HCT116 (cell line): ENCODE data around the gene PAFAH1B1. TPM values are rescaled to one million over a fixed set of nuclear protein-coding genes. Genes with fewer than 3 reads are reported as not detected.

ENCODE experiments used
- ATAC-seq: fragments of 200-7000 bp; cut with Tn5 transposase; 2 replicates; pipeline ENCODE4 v1.9.1; 2020; ENCODE audit warnings: mild to moderate bottlenecking, moderate library complexity
- BruUV-seq: library from RNA; stranded (reverse); fragments of 400-500 nt; replicated peaks from 2 replicates; lab custom pipeline; 2021; lab: Mats Ljungman, UMichigan
- CTCF ChIA-PET: fragments of 300-600 bp; sonication (Branson Sonifier 250); formaldehyde crosslinking; loops from one replicate; lab custom pipeline; 2021; ENCODE audit warnings: antibody characterized with exemption; lab: Charles Lee
- POLR2A ChIA-PET: fragments of 300-600, 350-600 bp; sonication (Branson Sonifier 250); formaldehyde crosslinking; loops from one replicate; lab custom pipeline; 2021; ENCODE audit warnings: antibody characterized with exemption; lab: Charles Lee
- RAD21 ChIA-PET, 2 experiments: fragments of 300-600 bp; sonication (Branson Sonifier 250); formaldehyde crosslinking; loops; one replicate each; lab custom pipeline; 2023; ENCODE audit warnings: low total read pairs in 2 of 2; ENCODE audit not compliant: uncharacterized antibody in 2 of 2, unreplicated experiment in 2 of 2, low non-redundant PET in 1 of 2; lab: Charles Lee
- DNase-seq: peaks from one replicate; pipeline ENCODE4 v3.0.0-alpha.2; 2010; ENCODE audit warnings: low read depth, low spot score
- H2AFZ ChIP-seq: fragments of 200-600 bp; shearing (Covaris generic), sonication (generic); 2 replicates; pipeline ENCODE4 v1.6.1; 2017; ENCODE audit warnings: low read depth, mixed run types, mixed read lengths, antibody characterized with exemption, low read length; ENCODE audit not compliant: poor library complexity, severe bottlenecking
- H3K27ac ChIP-seq: 2 replicates; pipeline ENCODE4 v1.5.1; 2012; ENCODE audit warnings: low read depth, low read length
- H3K27me3 ChIP-seq: fragments of 200-600 bp; sonication (generic); 2 replicates; pipeline ENCODE4 v1.6.1; 2016; ENCODE audit warnings: mixed run types, low read length, mixed read lengths; ENCODE audit not compliant: insufficient read depth
- H3K36me3 ChIP-seq, 2 experiments: fragments of 200-500 bp in 1 of 2; fragments of 200-600 bp in 1 of 2; sonication (Bioruptor generic) in 1 of 2; sonication (generic) in 1 of 2; 2 replicates each; pipeline versions ENCODE4 v1.5.1 to v1.6.1; 2014 to 2016; ENCODE audit warnings: low read length in 2 of 2, inconsistent platforms in 1 of 2, mixed read lengths in 1 of 2, mixed run types in 1 of 2; ENCODE audit not compliant: insufficient read depth in 2 of 2, control insufficient read depth in 1 of 2
- H3K4me1 ChIP-seq, 2 experiments: fragments of 200-600 bp in 1 of 2; sonication (generic) in 1 of 2; 2 replicates each; pipeline versions ENCODE4 v1.5.1 to v1.6.1; 2012 to 2017; ENCODE audit warnings: low read length in 2 of 2, inconsistent platforms in 1 of 2, mild to moderate bottlenecking in 1 of 2, mixed read lengths in 1 of 2, mixed run types in 1 of 2, moderate library complexity in 1 of 2; ENCODE audit not compliant: insufficient read depth in 2 of 2, control insufficient read depth in 1 of 2
- H3K4me2 ChIP-seq: fragments of 200-600 bp; sonication (generic); 2 replicates; pipeline ENCODE4 v1.6.1; 2017; ENCODE audit warnings: mixed run types, low read length, mixed read lengths
- H3K4me3 ChIP-seq, 2 experiments: fragments of 200-600 bp in 1 of 2; sonication (generic) in 1 of 2; replicated peaks in 1 of 2; 2 replicates each; pipeline ENCODE4 v1.5.1; 2011 to 2016; ENCODE audit warnings: low read length in 2 of 2, control low read depth in 1 of 2, low read depth in 1 of 2, mild to moderate bottlenecking in 1 of 2, mixed read lengths in 1 of 2, mixed run types in 1 of 2
- H3K79me2 ChIP-seq: fragments of 200-600 bp; sonication (generic); 2 replicates; pipeline ENCODE4 v1.6.1; 2017; ENCODE audit warnings: mild to moderate bottlenecking, mixed run types, low read length, moderate library complexity, mixed read lengths; ENCODE audit not compliant: insufficient read depth
- H3K9ac ChIP-seq: fragments of 200-600 bp; sonication (generic); 2 replicates; pipeline ENCODE4 v1.6.1; 2016; ENCODE audit warnings: low read length, mixed read lengths
- H3K9me2 ChIP-seq: fragments of 200-600 bp; sonication (generic), shearing (Covaris generic); 2 replicates; pipeline ENCODE4 v1.6.1; 2017; ENCODE audit warnings: mixed run types, mild to moderate bottlenecking, moderate library complexity; ENCODE audit not compliant: insufficient read depth
- H3K9me3 ChIP-seq, 2 experiments: fragments of 200-500 bp in 1 of 2; fragments of 200-600 bp in 1 of 2; sonication (Bioruptor generic) in 1 of 2; sonication (generic) in 1 of 2; 2 replicates each; pipeline ENCODE4 v1.6.1; 2014 to 2017; ENCODE audit warnings: low read length in 2 of 2, mixed read lengths in 2 of 2, inconsistent platforms in 1 of 2, low read depth in 1 of 2, mild to moderate bottlenecking in 1 of 2, mixed run types in 1 of 2, moderate library complexity in 1 of 2; ENCODE audit not compliant: control insufficient read depth in 1 of 2, insufficient read depth in 1 of 2
- H4K20me1 ChIP-seq: fragments of 200-600 bp; sonication (generic), shearing (Covaris generic); 2 replicates; pipeline ENCODE4 v1.6.1; 2017; ENCODE audit warnings: mixed run types, mild to moderate bottlenecking, moderate library complexity; ENCODE audit not compliant: insufficient read depth
- CBX3 ChIP-seq: IDR thresholded peaks from 2 replicates; pipeline ENCODE4 v1.6.1; 2012; ENCODE audit warnings: low read depth
- CEBPB ChIP-seq: IDR thresholded peaks from 2 replicates; pipeline ENCODE4 v1.6.1; 2012; ENCODE audit warnings: low read depth
- ELF1 ChIP-seq: IDR thresholded peaks from 2 replicates; pipeline ENCODE4 v1.6.1; 2012; ENCODE audit warnings: low read depth, borderline replicate concordance
- EZH2phosphoT487 ChIP-seq: fragments of 200-600 bp; IDR thresholded peaks from 2 replicates; pipeline ENCODE4 v1.6.1; 2018; ENCODE audit warnings: antibody characterized with exemption, borderline replicate concordance
- FOSL1 ChIP-seq: IDR thresholded peaks from 2 replicates; pipeline ENCODE4 v1.6.1; 2012; ENCODE audit warnings: low read depth
- JUND ChIP-seq: IDR thresholded peaks from 2 replicates; pipeline ENCODE4 v1.6.1; 2012
- POLR2AphosphoS5 ChIP-seq: IDR thresholded peaks from 2 replicates; pipeline ENCODE4 v1.6.1; 2011; ENCODE audit warnings: mild to moderate bottlenecking, low read depth, low read length, moderate library complexity
- RAD21 ChIP-seq: IDR thresholded peaks from 2 replicates; pipeline ENCODE4 v1.6.1; 2012; ENCODE audit warnings: low read depth, mild to moderate bottlenecking
- SIN3A ChIP-seq: IDR thresholded peaks from 2 replicates; pipeline ENCODE4 v1.6.1; 2012; ENCODE audit warnings: low read depth
- SP1 ChIP-seq: IDR thresholded peaks from 2 replicates; pipeline ENCODE4 v1.6.1; 2012; ENCODE audit warnings: low read depth
- TCF7L2 ChIP-seq: IDR thresholded peaks from 2 replicates; pipeline ENCODE4 v1.7.0; 2011; ENCODE audit warnings: borderline replicate concordance, inconsistent platforms; ENCODE audit not compliant: insufficient read depth, insufficient read length; ENCODE audit errors: extremely low read depth
- YY1 ChIP-seq: IDR thresholded peaks from 2 replicates; pipeline ENCODE4 v1.6.1; 2011; ENCODE audit warnings: low read length, low read depth, moderate library complexity, mild to moderate bottlenecking; ENCODE audit not compliant: insufficient replicate concordance; ENCODE audit errors: extremely low read depth
- intact Hi-C: fragments of 100-400 bp; cut with micrococcal nuclease; formaldehyde crosslinking; loops from 2 replicates; pipeline ENCODE4 v1.10.0; 2022
- total RNA-seq: library from RNA; stranded (reverse); gene quantifications from one replicate; pipeline ENCODE4 v1.2.1, GENCODE V29; 2021; ENCODE audit not compliant: unreplicated experiment
- TF ChIP-seq, protein P1 (sequence below): IDR thresholded peaks from 2 replicates; pipeline ENCODE4 v1.6.1; 2012
- TF ChIP-seq, protein P2 (sequence below), 3 experiments: fragments of 200-600 bp in 1 of 3; sonication (generic) in 1 of 3; IDR thresholded peaks in 2 of 3; conservative IDR thresholded peaks in 1 of 3; 2 replicates each; pipeline ENCODE4 v1.5.1; 2012 to 2017; ENCODE audit warnings: low read depth in 2 of 3, low read length in 2 of 3, antibody characterized with exemption in 1 of 3, borderline replicate concordance in 1 of 3, control low read depth in 1 of 3, mild to moderate bottlenecking in 1 of 3, mixed read lengths in 1 of 3, mixed run types in 1 of 3, moderate library complexity in 1 of 3; ENCODE audit not compliant: insufficient read depth in 1 of 3
- TF ChIP-seq, protein P3 (sequence below): IDR thresholded peaks from 2 replicates; pipeline ENCODE4 v1.6.1; 2011; ENCODE audit warnings: mild to moderate bottlenecking, low read length, moderate library complexity; ENCODE audit not compliant: insufficient replicate concordance; ENCODE audit errors: extremely low read depth

The PAFAH1B1 gene
- total RNA-seq, 1 experiment from 2014 or later, result 113 TPM

DNA sequence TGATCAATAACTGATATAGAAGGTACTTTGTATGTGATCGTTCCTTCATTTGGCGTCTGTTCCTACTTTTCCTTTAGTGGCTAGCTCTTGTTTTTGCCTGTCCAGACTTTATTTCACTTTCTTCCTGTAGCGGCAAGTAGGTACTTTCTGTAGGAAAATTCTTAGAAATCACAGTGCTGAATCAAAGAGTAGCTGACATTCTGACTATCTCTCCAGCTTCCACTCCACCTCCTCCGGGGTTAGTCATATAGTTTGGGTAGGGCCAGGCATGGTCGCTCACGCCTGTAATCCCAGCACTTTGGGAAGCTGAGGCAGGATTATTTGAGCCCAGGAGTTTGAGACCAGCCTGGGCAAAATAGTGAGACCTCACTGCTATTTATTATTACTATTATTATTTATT lies 29.9 kb upstream of the PAFAH1B1 start:
- no peaks in the 10 kb centered on the region for H3K36me3 ChIP-seq
- intact Hi-C loops, result no loop called here
- H3K9me2 ChIP-seq, result no peaks in the 10 kb centered on the region
- ATAC-seq, result no peak
- no peaks in the 10 kb centered on the region for H4K20me1 ChIP-seq
- peaks cover 0 to 8% of the 10 kb centered on the region in 2 experiments; a peak in 2 of 4 replicates for H3K9me3 ChIP-seq
- no peak overlapping the region for H3K4me3 ChIP-seq
- H3K9ac ChIP-seq, result no peak overlapping the region
- H3K4me1 ChIP-seq, result peaks cover 3 to 10% of the 10 kb centered on the region in 2 experiments; a peak in 3 of 4 replicates
- POLR2A ChIA-PET, result no interaction called here
- no peaks in the 10 kb centered on the region for H3K27me3 ChIP-seq
- no TSS peak for BruUV-seq
- no peak for TF ChIP-seq FOSL1
- TF ChIP-seq, protein P1, sequence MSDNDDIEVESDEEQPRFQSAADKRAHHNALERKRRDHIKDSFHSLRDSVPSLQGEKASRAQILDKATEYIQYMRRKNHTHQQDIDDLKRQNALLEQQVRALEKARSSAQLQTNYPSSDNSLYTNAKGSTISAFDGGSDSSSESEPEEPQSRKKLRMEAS, result no peak
- no peak for TF ChIP-seq SIN3A
- no peak for TF ChIP-seq SP1
- TF ChIP-seq, protein P2, sequence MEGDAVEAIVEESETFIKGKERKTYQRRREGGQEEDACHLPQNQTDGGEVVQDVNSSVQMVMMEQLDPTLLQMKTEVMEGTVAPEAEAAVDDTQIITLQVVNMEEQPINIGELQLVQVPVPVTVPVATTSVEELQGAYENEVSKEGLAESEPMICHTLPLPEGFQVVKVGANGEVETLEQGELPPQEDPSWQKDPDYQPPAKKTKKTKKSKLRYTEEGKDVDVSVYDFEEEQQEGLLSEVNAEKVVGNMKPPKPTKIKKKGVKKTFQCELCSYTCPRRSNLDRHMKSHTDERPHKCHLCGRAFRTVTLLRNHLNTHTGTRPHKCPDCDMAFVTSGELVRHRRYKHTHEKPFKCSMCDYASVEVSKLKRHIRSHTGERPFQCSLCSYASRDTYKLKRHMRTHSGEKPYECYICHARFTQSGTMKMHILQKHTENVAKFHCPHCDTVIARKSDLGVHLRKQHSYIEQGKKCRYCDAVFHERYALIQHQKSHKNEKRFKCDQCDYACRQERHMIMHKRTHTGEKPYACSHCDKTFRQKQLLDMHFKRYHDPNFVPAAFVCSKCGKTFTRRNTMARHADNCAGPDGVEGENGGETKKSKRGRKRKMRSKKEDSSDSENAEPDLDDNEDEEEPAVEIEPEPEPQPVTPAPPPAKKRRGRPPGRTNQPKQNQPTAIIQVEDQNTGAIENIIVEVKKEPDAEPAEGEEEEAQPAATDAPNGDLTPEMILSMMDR (IDR thresholded peaks at IDR 0.05 in 2 of 3, conservative IDR thresholded peaks at IDR 0.05 in 1 of 3; ENCODE audit: borderline replicate concordance in 1 of 3, insufficient read depth in 1 of 3, low read depth in 2 of 3, low read length in 2 of 3), result no peak
- TF ChIP-seq YY1, result no peak
- CTCF ChIA-PET, result no interaction called here
- H3K4me2 ChIP-seq, result no peak overlapping the region
- H3K79me2 ChIP-seq, result no peaks in the 10 kb centered on the region
- H2AFZ ChIP-seq, result no peak overlapping the region
- no peak for DNase-seq
- RAD21 ChIA-PET, result no interaction called here
- H3K27ac ChIP-seq, result no peak overlapping the region

DNA sequence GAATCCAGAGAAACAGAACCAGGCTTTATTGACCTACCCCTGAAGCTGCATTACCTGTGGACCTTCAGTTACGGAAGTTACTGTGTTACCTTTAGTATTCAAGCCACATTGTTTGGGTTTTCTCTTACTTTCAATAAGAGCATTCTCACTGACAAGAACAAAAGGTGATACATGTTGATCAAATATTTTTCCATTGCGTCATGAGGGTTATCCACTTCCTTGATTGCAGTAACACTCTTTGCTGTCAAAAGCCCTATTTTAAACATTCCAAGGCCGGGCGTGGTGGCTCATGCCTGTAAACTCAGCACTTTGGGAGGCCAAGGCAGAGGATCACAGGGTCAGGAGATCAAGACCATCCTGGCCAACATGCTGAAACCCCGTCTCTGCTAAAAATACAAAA lies 28.6 kb upstream of the PAFAH1B1 start:
- Histone ChIP-seq H3K9me3 (peaks cover 0 to 8% of the 10 kb centered on the region in 2 experiments; a peak in 2 of 4 replicates), H3K4me3 (no peak overlapping the region), H4K20me1 (no peaks in the 10 kb centered on the region), H3K4me2 (peak overlapping the region; percentile 33), H2AFZ (no peak overlapping the region), H3K9me2 (no peaks in the 10 kb centered on the region), H3K9ac (no peak overlapping the region), H3K27me3 (no peaks in the 10 kb centered on the region), H3K79me2 (no peaks in the 10 kb centered on the region), H3K4me1 (peaks cover 3 to 10% of the 10 kb centered on the region in 2 experiments; a peak in 3 of 4 replicates), H3K36me3 (no peaks in the 10 kb centered on the region), H3K27ac (no peak overlapping the region)
- ChIA-PET RAD21 (no interaction called here), CTCF (no interaction called here), POLR2A (no interaction called here)
- intact Hi-C loops, result no loop called here
- TF ChIP-seq JUND, result no peak
- TF ChIP-seq TCF7L2, result no peak
- TF ChIP-seq RAD21, result no peak
- no peak for TF ChIP-seq POLR2AphosphoS5
- no peak for TF ChIP-seq EZH2phosphoT487
- TF ChIP-seq CEBPB, result peak; percentile 84
- TF ChIP-seq ELF1, result 0 out of 2 replicates have a peak, but pooled peaks have one; percentile 11
- TF ChIP-seq, protein P3, sequence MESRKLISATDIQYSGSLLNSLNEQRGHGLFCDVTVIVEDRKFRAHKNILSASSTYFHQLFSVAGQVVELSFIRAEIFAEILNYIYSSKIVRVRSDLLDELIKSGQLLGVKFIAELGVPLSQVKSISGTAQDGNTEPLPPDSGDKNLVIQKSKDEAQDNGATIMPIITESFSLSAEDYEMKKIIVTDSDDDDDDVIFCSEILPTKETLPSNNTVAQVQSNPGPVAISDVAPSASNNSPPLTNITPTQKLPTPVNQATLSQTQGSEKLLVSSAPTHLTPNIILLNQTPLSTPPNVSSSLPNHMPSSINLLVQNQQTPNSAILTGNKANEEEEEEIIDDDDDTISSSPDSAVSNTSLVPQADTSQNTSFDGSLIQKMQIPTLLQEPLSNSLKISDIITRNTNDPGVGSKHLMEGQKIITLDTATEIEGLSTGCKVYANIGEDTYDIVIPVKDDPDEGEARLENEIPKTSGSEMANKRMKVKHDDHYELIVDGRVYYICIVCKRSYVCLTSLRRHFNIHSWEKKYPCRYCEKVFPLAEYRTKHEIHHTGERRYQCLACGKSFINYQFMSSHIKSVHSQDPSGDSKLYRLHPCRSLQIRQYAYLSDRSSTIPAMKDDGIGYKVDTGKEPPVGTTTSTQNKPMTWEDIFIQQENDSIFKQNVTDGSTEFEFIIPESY, result no peak
- TF ChIP-seq FOSL1, result no peak
- no peak for TF ChIP-seq CBX3
- TF ChIP-seq YY1, result no peak
- 0 out of 2 replicates have a peak, but pooled peaks have one; percentile 27 for TF ChIP-seq SP1
- BruUV-seq, result no TSS peak
- peak; percentile 21 for DNase-seq
- peak; percentile 22; the same call in 1 of the 2 replicates for ATAC-seq
